A673 (cell line): ENCODE data around the gene RALGAPA2. TPM values are rescaled to one million over a fixed set of nuclear protein-coding genes. Genes with fewer than 3 reads are reported as not detected.

Experiments used
- BruUV-seq: library from RNA; stranded (reverse); fragments of 400-500 nt; replicated peaks from 2 replicates; lab custom pipeline; 2021; lab: Mats Ljungman, UMichigan
- CTCF ChIA-PET: fragments of 300-600 bp; sonication (Branson Sonifier 250); formaldehyde crosslinking; loops from one replicate; lab custom pipeline; 2022; ENCODE audit warnings: antibody characterized with exemption; lab: Charles Lee
- POLR2A ChIA-PET: fragments of 300-600 bp; sonication (Branson Sonifier 250); formaldehyde crosslinking; loops from one replicate; lab custom pipeline; 2022; ENCODE audit warnings: antibody characterized with exemption; ENCODE audit not compliant: low non-redundant PET; lab: Charles Lee
- DNase-seq: peaks from one replicate; pipeline ENCODE4 v3.0.0-alpha.2; 2015; ENCODE audit warnings: low spot score
- H3K27ac ChIP-seq: fragments of 200-600 bp; sonication (generic); 2 replicates; pipeline ENCODE4 v1.5.1; 2016; ENCODE audit warnings: mixed run types, low read depth, mild to moderate bottlenecking, mixed read lengths, antibody characterized with exemption, low read length; ENCODE audit not compliant: poor library complexity, severe bottlenecking
- H3K27me3 ChIP-seq: fragments of 200-600 bp; sonication (generic); replicated peaks from 2 replicates; pipeline ENCODE4 v1.6.1; 2017; ENCODE audit warnings: mixed run types, low read depth, mild to moderate bottlenecking, mixed read lengths, antibody characterized with exemption, low read length; ENCODE audit not compliant: insufficient read depth, poor library complexity
- H3K36me3 ChIP-seq: fragments of 200-600 bp; sonication (generic); 2 replicates; pipeline ENCODE4 v1.6.1; 2016; ENCODE audit warnings: mixed run types, mild to moderate bottlenecking, mixed read lengths, antibody characterized with exemption, low read length; ENCODE audit not compliant: insufficient read depth, poor library complexity, severe bottlenecking
- H3K4me1 ChIP-seq: fragments of 200-600 bp; sonication (generic); 2 replicates; pipeline ENCODE4 v1.6.1; 2017; ENCODE audit warnings: mixed run types, mild to moderate bottlenecking, mixed read lengths, antibody characterized with exemption, low read length; ENCODE audit not compliant: insufficient read depth, poor library complexity, severe bottlenecking
- H3K4me3 ChIP-seq: fragments of 200-600 bp; sonication (generic); 2 replicates; pipeline ENCODE4 v1.5.1; 2016; ENCODE audit warnings: low read depth, mixed run types, mild to moderate bottlenecking, mixed read lengths, low read length; ENCODE audit not compliant: poor library complexity, severe bottlenecking
- H3K9me3 ChIP-seq: fragments of 200-600 bp; sonication (generic); 2 replicates; pipeline ENCODE4 v1.6.1; 2016; ENCODE audit warnings: mixed run types, low read depth, mild to moderate bottlenecking, mixed read lengths, antibody characterized with exemption, low read length; ENCODE audit not compliant: poor library complexity, severe bottlenecking
- EZH2 ChIP-seq: fragments of 200-600 bp; sonication (generic); IDR thresholded peaks from 2 replicates; pipeline ENCODE4 v1.6.1; 2017; ENCODE audit warnings: borderline replicate concordance, low read depth, mild to moderate bottlenecking, mixed read lengths, antibody characterized with exemption, low read length; ENCODE audit not compliant: poor library complexity, severe bottlenecking
- intact Hi-C: fragments of 100-400 bp; cut with micrococcal nuclease; formaldehyde crosslinking; loops from one replicate; pipeline ENCODE4 v1.10.0; 2022; ENCODE audit not compliant: unreplicated experiment
- total RNA-seq: library from RNA; stranded (reverse); gene quantifications from 2 replicates; pipeline ENCODE4 v1.2.3, GENCODE V29; 2021
- TF ChIP-seq, protein P1 (sequence below): fragments of 300-800, 200-600 bp; sonication (generic); conservative IDR thresholded peaks from 2 replicates; pipeline ENCODE4 v1.5.1; 2017; ENCODE audit warnings: low read depth, mild to moderate bottlenecking, antibody characterized with exemption, low read length, moderate library complexity, mixed read lengths

Gene RALGAPA2
- total RNA-seq, 1 experiment from 2014 or later: 32.4 TPM

DNA sequence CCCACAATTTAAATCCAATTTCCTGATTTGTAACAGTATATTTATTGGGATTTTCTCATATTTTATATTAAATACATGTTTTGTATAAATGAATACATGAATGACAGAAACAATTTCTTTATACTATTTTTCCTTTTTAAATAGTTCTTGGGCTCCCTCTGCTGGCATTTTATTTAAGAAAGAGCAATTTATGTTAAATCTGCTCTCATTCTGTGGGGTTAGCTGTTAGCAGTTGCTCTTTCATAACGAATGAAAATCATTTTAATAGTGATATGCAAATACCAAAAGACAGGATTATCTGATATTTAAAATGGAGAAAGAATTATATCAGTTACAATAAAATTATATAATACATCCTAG lies 118.3 kb downstream of the RALGAPA2 start:
- no peak overlapping the region for H3K27ac ChIP-seq
- intact Hi-C loops: loop anchor here (5.0 to 10.0 kb wide), 2 partner anchors 231 to 512 kb away; no protein-coding TSS in a partner anchor
- no TSS peak for BruUV-seq
- H3K9me3 ChIP-seq: no peaks in the 10 kb centered on the region
- no peak for TF ChIP-seq EZH2
- TF ChIP-seq, protein P1, sequence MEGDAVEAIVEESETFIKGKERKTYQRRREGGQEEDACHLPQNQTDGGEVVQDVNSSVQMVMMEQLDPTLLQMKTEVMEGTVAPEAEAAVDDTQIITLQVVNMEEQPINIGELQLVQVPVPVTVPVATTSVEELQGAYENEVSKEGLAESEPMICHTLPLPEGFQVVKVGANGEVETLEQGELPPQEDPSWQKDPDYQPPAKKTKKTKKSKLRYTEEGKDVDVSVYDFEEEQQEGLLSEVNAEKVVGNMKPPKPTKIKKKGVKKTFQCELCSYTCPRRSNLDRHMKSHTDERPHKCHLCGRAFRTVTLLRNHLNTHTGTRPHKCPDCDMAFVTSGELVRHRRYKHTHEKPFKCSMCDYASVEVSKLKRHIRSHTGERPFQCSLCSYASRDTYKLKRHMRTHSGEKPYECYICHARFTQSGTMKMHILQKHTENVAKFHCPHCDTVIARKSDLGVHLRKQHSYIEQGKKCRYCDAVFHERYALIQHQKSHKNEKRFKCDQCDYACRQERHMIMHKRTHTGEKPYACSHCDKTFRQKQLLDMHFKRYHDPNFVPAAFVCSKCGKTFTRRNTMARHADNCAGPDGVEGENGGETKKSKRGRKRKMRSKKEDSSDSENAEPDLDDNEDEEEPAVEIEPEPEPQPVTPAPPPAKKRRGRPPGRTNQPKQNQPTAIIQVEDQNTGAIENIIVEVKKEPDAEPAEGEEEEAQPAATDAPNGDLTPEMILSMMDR: peak; percentile 32; the same call in 1 of the 2 replicates
- peak; percentile 51 for DNase-seq
- POLR2A ChIA-PET: interaction anchor here (0.6 kb wide), 1 partner anchor 57 kb away, joined by 3 read pairs; no protein-coding TSS in a partner anchor
- no peak overlapping the region for H3K4me3 ChIP-seq
- H3K4me1 ChIP-seq: no peaks in the 10 kb centered on the region
- no peaks in the 10 kb centered on the region for H3K36me3 ChIP-seq
- CTCF ChIA-PET: interaction anchor here (0.7 to 1.3 kb wide), 4 partner anchors 15 to 947 kb away, joined by 3 to 8 read pairs (median 6); no protein-coding TSS in a partner anchor
- no peaks in the 10 kb centered on the region for H3K27me3 ChIP-seq

DNA sequence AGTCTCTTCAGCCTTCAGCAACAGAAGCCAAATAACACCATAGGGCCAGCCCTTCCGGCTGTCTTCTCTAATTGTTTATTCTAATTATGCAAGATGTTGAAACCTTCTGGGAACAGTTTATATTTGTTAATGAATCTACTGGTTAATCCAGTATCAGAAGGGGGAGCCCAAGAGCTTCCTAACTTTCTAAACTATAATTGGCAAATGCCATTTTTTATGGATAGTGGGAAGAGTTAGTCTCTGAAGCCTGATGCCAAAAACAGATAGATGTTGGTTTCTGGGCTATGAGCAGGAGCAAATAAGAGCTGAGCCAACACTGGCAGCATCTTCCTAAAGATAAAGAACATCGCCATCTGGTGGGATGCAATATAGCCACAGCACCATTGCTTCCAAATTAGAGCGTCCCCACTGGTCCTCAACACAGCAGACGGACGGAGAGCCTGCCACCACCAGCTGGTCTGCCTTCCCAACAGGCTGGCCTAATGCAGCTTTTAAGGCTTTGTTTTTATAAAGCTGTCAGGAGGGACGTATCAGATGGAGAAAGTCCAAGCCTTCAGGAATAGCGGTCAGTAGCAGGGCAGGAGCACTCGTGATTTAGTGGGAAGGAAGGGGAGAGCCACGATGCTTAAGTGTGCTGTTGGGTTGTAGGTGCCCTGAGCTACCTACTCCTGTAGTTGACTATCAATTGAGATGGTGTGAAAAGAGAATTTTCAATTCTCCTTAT lies 118.8 kb downstream of the RALGAPA2 start:
- Histone ChIP-seq H3K4me1 (no peaks in the 10 kb centered on the region), H3K27me3 (no peaks in the 10 kb centered on the region), H3K4me3 (no peak overlapping the region), H3K9me3 (no peaks in the 10 kb centered on the region), H3K36me3 (no peaks in the 10 kb centered on the region), H3K27ac (no peak overlapping the region)
- DNase-seq: peak; percentile 78
- no peak for TF ChIP-seq EZH2
- TF ChIP-seq, protein P1: peak; percentile 75
- BruUV-seq: no TSS peak
- ChIA-PET POLR2A (interaction anchor here (0.6 kb wide), 2 partner anchors 56 to 144 kb away, joined by 3 to 5 read pairs; no protein-coding TSS in a partner anchor), CTCF (interaction anchor here (0.7 to 1.3 kb wide), 4 partner anchors 14 to 947 kb away, joined by 3 to 8 read pairs (median 6); no protein-coding TSS in a partner anchor)
- intact Hi-C loops: loop anchor here (5.0 to 10.0 kb wide), 2 partner anchors 231 to 511 kb away; no protein-coding TSS in a partner anchor

DNA sequence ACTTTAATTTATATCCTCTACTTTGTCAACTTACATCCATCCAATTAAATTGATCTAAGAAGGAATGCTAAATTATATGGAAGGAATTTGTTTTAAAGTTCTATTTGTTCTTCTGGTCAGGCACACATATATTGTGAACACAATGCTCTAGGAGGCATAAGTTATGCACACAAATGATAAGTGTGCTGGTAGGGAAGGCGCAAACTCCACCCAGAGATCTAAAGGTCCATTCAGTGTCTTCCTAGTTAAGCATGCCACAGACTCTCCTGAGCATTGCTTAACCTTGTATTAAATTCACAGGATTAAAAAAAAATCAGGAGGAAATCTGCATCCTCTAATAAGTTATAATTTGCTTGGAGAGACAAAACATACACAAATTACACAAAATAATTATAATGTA lies 127.3 kb downstream of the RALGAPA2 start:
- Histone ChIP-seq H3K27ac (no peak overlapping the region), H3K4me3 (no peak overlapping the region), H3K36me3 (peaks cover 11% of the 10 kb centered on the region), H3K4me1 (no peaks in the 10 kb centered on the region), H3K27me3 (no peaks in the 10 kb centered on the region), H3K9me3 (no peaks in the 10 kb centered on the region)
- ChIA-PET POLR2A (no interaction called here), CTCF (no interaction called here)
- no peak for DNase-seq
- no TSS peak for BruUV-seq
- intact Hi-C loops: no loop called here
- TF ChIP-seq, protein P1: no peak
- no peak for TF ChIP-seq EZH2
